Measurements from ENCODE around the gene ELK1.

GRCh38 chrX:47595716-47596251 lies 54.6 kb downstream of the ELK1 start:
- no peak for TF ChIP-seq CTCF (conservative IDR thresholded peaks at IDR 0.05; ENCODE audit: low read length)
- no peak for TF ChIP-seq EZH2phosphoT487 (IDR thresholded peaks at IDR 0.05; ENCODE audit: borderline replicate concordance)

Measured in Loucy (cell line).